ENCODE data around the gene CD160. TPM values are rescaled to one million over a fixed set of nuclear protein-coding genes. Genes with fewer than 3 reads are reported as not detected.
"Not testable (repeated sequence)": the region's sequence is repeated elsewhere in the genome, so short reads cannot be mapped to it uniquely, and the experiment has no call there.

CD160 gene
- total RNA-seq, 4 donors from 2014 or later: 0.21 TPM; not detected in 3

DNA sequence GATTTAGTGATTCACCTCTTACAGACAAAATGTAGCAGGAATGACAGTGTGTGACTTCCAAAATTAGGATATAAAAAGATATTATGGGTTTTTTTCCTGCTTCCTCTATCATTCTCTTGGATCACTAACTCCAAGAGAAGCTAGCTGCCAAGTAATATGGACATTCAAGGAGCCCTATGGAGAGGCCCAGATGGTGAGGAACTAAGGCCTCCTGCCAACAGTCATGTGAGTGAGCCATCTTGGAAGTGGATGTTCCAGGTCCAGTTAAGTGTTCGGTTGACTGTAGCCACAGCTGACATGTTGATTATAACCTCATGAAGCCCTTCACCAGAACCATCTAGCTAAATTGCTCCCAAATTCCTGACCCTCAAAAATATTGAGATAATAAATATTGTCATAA lies 38.8 kb downstream of the CD160 start:
- H3K27ac ChIP-seq: no peak overlapping the region
- no peaks in the 10 kb centered on the region for H3K9me3 ChIP-seq
- H3K36me3 ChIP-seq: peaks cover 0 to 55% (median 0%) of the 10 kb centered on the region in 3 donors
- no peak for TF ChIP-seq EP300 (IDR thresholded peaks at IDR 0.05)
- TF ChIP-seq, protein P1, sequence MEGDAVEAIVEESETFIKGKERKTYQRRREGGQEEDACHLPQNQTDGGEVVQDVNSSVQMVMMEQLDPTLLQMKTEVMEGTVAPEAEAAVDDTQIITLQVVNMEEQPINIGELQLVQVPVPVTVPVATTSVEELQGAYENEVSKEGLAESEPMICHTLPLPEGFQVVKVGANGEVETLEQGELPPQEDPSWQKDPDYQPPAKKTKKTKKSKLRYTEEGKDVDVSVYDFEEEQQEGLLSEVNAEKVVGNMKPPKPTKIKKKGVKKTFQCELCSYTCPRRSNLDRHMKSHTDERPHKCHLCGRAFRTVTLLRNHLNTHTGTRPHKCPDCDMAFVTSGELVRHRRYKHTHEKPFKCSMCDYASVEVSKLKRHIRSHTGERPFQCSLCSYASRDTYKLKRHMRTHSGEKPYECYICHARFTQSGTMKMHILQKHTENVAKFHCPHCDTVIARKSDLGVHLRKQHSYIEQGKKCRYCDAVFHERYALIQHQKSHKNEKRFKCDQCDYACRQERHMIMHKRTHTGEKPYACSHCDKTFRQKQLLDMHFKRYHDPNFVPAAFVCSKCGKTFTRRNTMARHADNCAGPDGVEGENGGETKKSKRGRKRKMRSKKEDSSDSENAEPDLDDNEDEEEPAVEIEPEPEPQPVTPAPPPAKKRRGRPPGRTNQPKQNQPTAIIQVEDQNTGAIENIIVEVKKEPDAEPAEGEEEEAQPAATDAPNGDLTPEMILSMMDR (IDR thresholded peaks at IDR 0.05): no peak
- no peak for TF ChIP-seq POLR2A (IDR thresholded peaks at IDR 0.05)
- peaks cover 0 to 1% (median 0%) of the 10 kb centered on the region in 4 donors for H3K4me1 ChIP-seq
- WGBS, 2 donors: 93 to 95% methylated on average over 1 of the region's 1 CpG
- no peak overlapping the region for H3K4me3 ChIP-seq
- no peak for DNase-seq (ENCODE audit: low spot score in 2 of 2)
- no peaks in the 10 kb centered on the region for H3K27me3 ChIP-seq

DNA sequence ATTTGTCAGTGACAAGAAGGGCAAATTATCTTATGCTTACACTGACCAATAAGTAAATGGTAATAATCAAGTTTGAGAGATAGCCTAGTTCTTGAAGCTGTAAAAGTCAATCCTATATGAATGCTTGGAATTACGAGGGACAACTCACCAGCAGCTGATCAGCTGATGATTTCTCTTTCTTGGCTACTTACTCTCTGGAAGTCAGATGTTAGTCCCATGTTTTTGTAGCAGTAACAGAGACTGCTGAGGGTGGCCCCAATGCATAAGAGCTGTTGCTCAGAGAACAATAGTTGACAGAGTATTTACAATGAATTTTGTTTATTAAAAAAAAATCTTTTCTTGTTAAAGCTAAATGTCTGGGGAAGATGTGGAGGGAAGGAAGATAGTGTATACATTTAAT lies 39.3 kb downstream of the CD160 start:
- WGBS, 2 donors: 81 to 91% methylated on average over 1 of the region's 1 CpG
- Histone ChIP-seq H3K27ac (no peak overlapping the region), H3K9me3 (no peaks in the 10 kb centered on the region), H3K4me1 (no peaks in the 10 kb centered on the region), H3K27me3 (no peaks in the 10 kb centered on the region), H3K36me3 (peaks cover 0 to 57% (median 0%) of the 10 kb centered on the region in 3 donors), H3K4me3 (no peak overlapping the region)
- DNase-seq (ENCODE audit: low spot score in 2 of 2): no peak
- TF ChIP-seq POLR2A (IDR thresholded peaks at IDR 0.05) (no peak), EP300 (IDR thresholded peaks at IDR 0.05) (no peak)
- TF ChIP-seq, protein P1 (IDR thresholded peaks at IDR 0.05): no peak

DNA sequence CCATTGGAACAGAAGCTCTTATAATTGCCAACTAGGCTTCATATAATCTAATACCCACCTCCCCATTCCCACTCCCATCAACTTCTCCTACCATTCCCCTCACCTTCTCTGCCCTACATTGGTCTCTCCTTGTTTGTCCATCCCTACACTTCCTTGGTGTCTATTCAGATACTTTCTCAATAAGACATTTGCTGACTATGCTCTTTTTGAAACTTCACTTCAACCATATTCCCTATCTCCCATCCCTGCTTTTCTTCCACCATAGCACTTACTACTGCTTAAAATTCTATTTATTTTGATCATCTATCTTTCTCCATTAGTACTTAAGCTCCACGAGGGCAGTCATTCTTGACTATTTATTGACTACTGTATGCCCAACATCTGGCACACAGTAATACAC lies 40.4 kb downstream of the CD160 start:
- DNase-seq (ENCODE audit: low spot score in 2 of 2): no peak
- Histone ChIP-seq H3K27ac (no peak overlapping the region), H3K36me3 (peaks cover 0 to 65% (median 0%) of the 10 kb centered on the region in 3 donors), H3K9me3 (no peaks in the 10 kb centered on the region), H3K27me3 (no peaks in the 10 kb centered on the region), H3K4me3 (no peak overlapping the region), H3K4me1 (no peaks in the 10 kb centered on the region)
- 96 to 98% methylated on average over 1 of the region's 1 CpG for WGBS, 2 donors
- TF ChIP-seq EP300 (IDR thresholded peaks at IDR 0.05) (no peak), POLR2A (IDR thresholded peaks at IDR 0.05) (no peak)
- TF ChIP-seq, protein P1 (IDR thresholded peaks at IDR 0.05): no peak

DNA sequence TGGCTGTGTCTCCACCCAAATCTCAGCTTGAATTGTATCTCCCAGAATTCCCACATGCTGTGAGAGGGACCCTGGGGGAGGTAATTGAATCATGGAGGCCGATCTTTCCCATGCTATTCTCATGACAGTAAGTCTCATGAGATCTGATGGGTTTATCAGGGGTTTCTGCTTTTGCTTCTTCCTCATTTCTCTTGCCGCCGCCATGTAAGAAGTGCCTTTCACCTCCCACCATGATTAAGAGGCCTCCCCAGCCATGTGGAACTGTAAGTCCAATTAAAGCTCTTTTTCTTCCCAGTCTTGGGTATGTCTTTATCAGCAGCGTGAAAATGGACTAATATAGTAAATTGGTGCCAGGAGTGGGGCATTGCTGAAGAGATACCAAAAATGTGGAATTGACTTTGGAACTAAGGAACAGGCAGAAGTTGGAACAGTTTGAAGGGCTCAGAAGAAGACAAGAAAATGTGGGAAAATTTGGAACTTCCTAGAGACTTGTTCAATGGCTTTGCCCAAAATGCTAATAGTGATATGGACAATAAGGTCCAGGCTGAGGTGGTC lies 41.2 kb downstream of the CD160 start:
- H3K27me3 ChIP-seq; H3K9me3 ChIP-seq; H3K4me3 ChIP-seq; DNase-seq (ENCODE audit: low spot score in 2 of 2); H3K4me1 ChIP-seq; H3K27ac ChIP-seq: not testable (repeated sequence)
- 98 to 100% methylated on average over 4 of the region's 4 CpGs for WGBS, 2 donors
- peaks cover 0 to 63% (median 0%) of the 10 kb centered on the region in 3 donors for H3K36me3 ChIP-seq

DNA sequence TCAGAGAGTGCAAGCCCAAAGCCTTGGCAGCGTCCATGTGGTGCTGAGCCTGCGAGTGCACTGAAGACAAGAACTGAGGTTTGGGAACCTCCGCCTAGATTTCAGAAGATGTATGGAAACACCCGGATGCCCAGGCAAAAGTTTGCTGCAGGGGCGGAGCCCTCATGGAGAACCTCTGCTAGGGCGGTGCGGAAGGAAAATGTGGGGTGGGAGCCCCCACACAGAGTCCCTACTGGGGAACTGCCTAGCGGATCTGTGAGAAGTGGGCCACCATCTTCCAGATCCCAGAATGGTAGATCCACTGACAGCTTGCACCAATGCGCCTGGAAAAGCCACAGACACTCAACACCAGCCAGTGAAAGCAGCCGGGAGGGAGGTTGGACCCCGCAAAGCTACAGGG lies 42.2 kb downstream of the CD160 start:
- WGBS, 2 donors: 98% methylated on average over 8 to 11 of the region's 11 CpGs
- not testable (repeated sequence) for H3K27me3 ChIP-seq; DNase-seq (ENCODE audit: low spot score in 2 of 2); H3K9me3 ChIP-seq; H3K27ac ChIP-seq; H3K4me1 ChIP-seq; H3K4me3 ChIP-seq
- peaks cover 0 to 56% (median 0%) of the 10 kb centered on the region in 3 donors for H3K36me3 ChIP-seq

DNA sequence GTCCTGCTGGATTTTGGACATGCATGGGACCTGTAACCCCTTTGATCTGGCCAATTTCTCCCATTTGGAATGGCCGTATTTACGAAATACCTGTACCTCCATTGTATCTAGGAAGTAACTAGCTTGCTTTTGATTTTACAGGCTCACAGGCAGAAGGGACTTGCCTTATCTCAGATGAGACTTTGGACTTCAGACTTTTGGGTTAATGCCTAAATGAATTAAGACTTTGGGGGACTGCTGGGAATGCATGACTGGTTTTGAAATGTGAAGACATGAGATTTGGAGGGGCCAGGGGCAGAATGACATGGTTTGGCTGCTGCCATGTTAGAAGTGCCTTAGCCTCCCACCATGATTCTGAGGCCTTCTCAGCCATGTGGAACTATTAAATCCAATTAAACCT lies 42.7 kb downstream of the CD160 start:
- peaks cover 0 to 57% (median 0%) of the 10 kb centered on the region in 3 donors for H3K36me3 ChIP-seq

DNA sequence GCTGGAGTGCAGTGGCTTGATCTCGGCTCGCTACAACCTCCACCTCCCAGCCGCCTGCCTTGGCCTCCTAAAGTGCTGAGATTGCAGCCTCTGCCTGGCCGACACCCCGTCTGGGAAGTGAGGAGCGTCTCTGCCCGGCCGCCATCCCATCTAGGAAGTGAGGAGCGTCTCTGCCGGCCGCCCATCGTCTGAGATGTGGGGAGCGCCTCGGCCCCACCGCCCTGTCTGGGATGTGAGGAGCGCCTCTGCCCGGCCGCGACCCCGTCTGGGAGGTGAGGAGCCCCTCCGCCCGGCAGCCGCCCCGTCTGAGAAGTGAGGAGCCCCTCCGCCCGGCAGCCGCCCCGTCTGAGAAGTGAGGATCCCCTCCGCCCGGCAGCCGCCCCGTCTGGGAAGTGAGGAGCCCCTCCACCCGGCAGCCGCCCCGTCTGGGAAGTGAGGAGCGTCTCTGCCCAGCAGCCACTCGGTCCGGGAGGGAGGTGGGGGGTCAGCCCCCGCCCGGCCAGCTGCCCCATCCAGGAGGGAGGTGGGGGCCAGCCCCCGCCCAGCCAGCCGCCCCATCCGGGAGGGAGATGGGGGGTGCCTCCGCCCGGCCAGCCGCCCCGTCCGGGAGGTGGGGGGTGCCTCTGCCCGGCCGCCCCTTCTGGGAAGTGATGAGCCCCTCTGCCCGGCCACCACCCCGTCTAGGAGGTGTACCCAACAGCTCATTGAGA lies 45.1 kb downstream of the CD160 start:
- not testable (repeated sequence) for H3K27ac ChIP-seq; DNase-seq (ENCODE audit: low spot score in 2 of 2); H3K4me3 ChIP-seq; H3K9me3 ChIP-seq; H3K27me3 ChIP-seq; H3K4me1 ChIP-seq
- peaks cover 0 to 55% (median 0%) of the 10 kb centered on the region in 3 donors for H3K36me3 ChIP-seq
- WGBS, 2 donors: 96 to 99% methylated on average over 29 to 30 of the region's 52 CpGs

More for the DNA sequence above, 42.7 kb downstream of the CD160 start:
- not testable (repeated sequence) for DNase-seq (ENCODE audit: low spot score in 2 of 2); H3K27me3 ChIP-seq; H3K9me3 ChIP-seq; H3K4me1 ChIP-seq; H3K4me3 ChIP-seq; H3K27ac ChIP-seq
- WGBS, 2 donors: 95 to 98% methylated on average over 2 of the region's 2 CpGs

DNA sequence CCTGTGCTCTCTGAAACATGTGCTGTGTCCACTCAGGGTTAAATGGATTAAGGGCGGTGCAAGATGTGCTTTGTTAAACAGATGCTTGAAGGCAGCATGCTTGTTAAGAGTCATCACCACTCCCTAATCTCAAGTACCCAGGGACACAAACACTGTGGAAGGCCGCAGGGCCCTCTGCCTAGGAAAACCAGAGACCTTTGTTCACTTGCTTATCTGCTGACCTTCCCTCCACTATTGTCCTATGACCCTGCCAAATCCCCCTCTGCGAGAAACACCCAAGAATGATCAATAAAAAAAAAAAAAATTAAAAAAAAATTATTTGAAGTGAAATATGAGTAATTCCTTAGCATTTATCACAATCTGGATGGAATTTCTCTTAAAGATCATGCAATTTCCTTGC lies 45.8 kb downstream of the CD160 start:
- DNase-seq (ENCODE audit: low spot score in 2 of 2); H3K9me3 ChIP-seq; H3K27me3 ChIP-seq; H3K4me3 ChIP-seq; H3K27ac ChIP-seq; H3K4me1 ChIP-seq: not testable (repeated sequence)
- 70 to 74% methylated on average over 2 to 3 of the region's 3 CpGs for WGBS, 2 donors
- H3K36me3 ChIP-seq: peaks cover 0 to 61% (median 0%) of the 10 kb centered on the region in 3 donors

DNA sequence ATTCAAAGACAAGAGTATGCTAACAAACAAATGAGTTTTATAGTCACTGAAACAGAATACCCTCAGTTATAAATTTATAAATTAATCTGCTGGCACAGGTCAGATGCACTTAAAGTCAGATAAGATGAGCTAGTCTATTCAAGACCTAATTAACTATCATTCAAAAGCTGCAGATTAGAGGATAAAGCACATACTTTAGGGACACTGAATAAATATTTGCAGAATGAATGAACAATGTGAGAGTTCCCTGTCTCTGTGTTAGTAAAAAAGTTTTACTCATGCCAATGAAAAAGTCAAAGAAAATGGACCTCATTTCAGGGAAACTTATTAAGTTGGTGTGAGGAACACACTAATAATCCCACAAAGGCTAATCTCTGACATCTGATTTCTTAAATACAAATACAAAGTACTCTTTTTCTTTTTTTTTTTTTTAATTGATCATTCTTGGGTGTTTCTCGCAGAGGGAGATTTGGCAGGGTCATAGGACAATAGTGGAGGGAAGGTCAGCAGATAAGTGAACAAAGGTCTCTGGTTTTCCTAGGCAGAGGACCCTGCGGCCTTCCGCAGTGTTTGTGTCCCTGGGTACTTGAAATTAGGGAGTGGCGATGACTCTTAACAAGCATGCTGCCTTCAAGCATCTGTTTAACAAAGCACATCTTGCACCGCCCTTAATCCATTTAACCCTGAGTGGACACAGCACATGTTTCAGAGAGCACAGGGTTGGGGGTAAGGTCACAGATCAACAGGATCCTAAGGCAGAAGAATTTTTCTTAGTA lies 46.5 kb downstream of the CD160 start:
- H3K27me3 ChIP-seq; H3K4me1 ChIP-seq; DNase-seq (ENCODE audit: low spot score in 2 of 2); H3K4me3 ChIP-seq; H3K9me3 ChIP-seq; H3K27ac ChIP-seq: not testable (repeated sequence)
- H3K36me3 ChIP-seq: peaks cover 0 to 67% (median 1%) of the 10 kb centered on the region in 3 donors
- WGBS, 2 donors: 43 to 71% methylated on average over 5 of the region's 5 CpGs
